Hepatocyte (in vitro differentiated cells): Measurements from ENCODE around the gene TOLLIP. TPM values are rescaled to one million over a fixed set of nuclear protein-coding genes. Genes with fewer than 3 reads are reported as not detected.
"Not testable (repeated sequence)": the region's sequence is repeated elsewhere in the genome, so short reads cannot be mapped to it uniquely, and the experiment has no call there.

Source experiments
- DNase-seq: peaks from one replicate; pipeline ENCODE4 v3.0.0-alpha.2; 2016; ENCODE audit warnings: low spot score
- H2AFZ ChIP-seq: fragments of 200-600 bp; sonication (generic); 2 replicates; pipeline ENCODE4 v1.6.0; 2016; ENCODE audit warnings: antibody characterized with exemption, mild to moderate bottlenecking
- H3K27ac ChIP-seq: fragments of 200-600 bp; sonication (generic); 2 replicates; pipeline ENCODE4 v1.5.1; 2016; ENCODE audit warnings: mild to moderate bottlenecking
- H3K27me3 ChIP-seq: fragments of 200-600 bp; sonication (generic); 2 replicates; pipeline ENCODE4 v1.6.1; 2016
- H3K36me3 ChIP-seq: fragments of 200-600 bp; sonication (generic); replicated peaks from 2 replicates; pipeline ENCODE4 v1.5.1; 2016; ENCODE audit warnings: low read depth; ENCODE audit not compliant: insufficient read depth
- H3K4me1 ChIP-seq: fragments of 200-600 bp; sonication (generic); 2 replicates; pipeline ENCODE4 v1.5.1; 2016; ENCODE audit warnings: mild to moderate bottlenecking, moderate library complexity; ENCODE audit not compliant: insufficient read depth
- H3K4me2 ChIP-seq: fragments of 200-600 bp; sonication (generic); 2 replicates; pipeline ENCODE4 v1.6.0; 2016
- H3K4me3 ChIP-seq: fragments of 200-600 bp; sonication (generic); 2 replicates; pipeline ENCODE4 v1.5.1; 2016; ENCODE audit warnings: mild to moderate bottlenecking
- H3K79me2 ChIP-seq: fragments of 200-600 bp; sonication (generic); 2 replicates; pipeline ENCODE4 v1.6.0; 2017; ENCODE audit warnings: mild to moderate bottlenecking
- H3K9me2 ChIP-seq: fragments of 200-600 bp; sonication (generic); replicated peaks from 2 replicates; pipeline ENCODE4 v1.6.0; 2017; ENCODE audit warnings: mild to moderate bottlenecking; ENCODE audit not compliant: insufficient read depth
- H3K9me3 ChIP-seq: fragments of 200-600 bp; sonication (generic); 2 replicates; pipeline ENCODE4 v1.5.1; 2016; ENCODE audit warnings: low read depth, mild to moderate bottlenecking
- H4K20me1 ChIP-seq: fragments of 200-600 bp; sonication (generic); 2 replicates; pipeline ENCODE4 v1.6.0; 2016; ENCODE audit warnings: mild to moderate bottlenecking; ENCODE audit not compliant: insufficient read depth, poor library complexity, severe bottlenecking
- CTCF ChIP-seq: fragments of 200-600 bp; sonication (generic); IDR thresholded peaks from 2 replicates; pipeline ENCODE4 v1.5.1; 2016; ENCODE audit warnings: antibody characterized with exemption, mild to moderate bottlenecking; ENCODE audit not compliant: poor library complexity
- EZH2 ChIP-seq: fragments of 200-600 bp; sonication (generic); IDR thresholded peaks from 2 replicates; pipeline ENCODE4 v1.6.1; 2016; ENCODE audit warnings: antibody characterized with exemption, mild to moderate bottlenecking, borderline replicate concordance
- EZH2phosphoT487 ChIP-seq: fragments of 200-600 bp; sonication (generic); IDR thresholded peaks from one replicate; pipeline ENCODE4 v1.6.1; 2018; ENCODE audit warnings: antibody characterized with exemption, mild to moderate bottlenecking, low read depth, moderate library complexity; ENCODE audit not compliant: unreplicated experiment, severe bottlenecking
- WGBS: methylation state at CpG from one replicate; pipeline ENCODE4 v1.1.6; 2016; ENCODE audit warnings: low lambda C conversion rate; ENCODE audit errors: missing lambda C conversion rate; 5-methylcytosine and 5-hydroxymethylcytosine counted together
- polyA plus RNA-seq: library from polyadenylated mRNA; unstranded; fragments of >200 nt; fragmentation: Nextera tagmentation; extraction: Ambion mirVana; gene quantifications from 2 replicates; pipeline ENCODE4 v1.2.1, GENCODE V29; 2016
- total RNA-seq: library from RNA; depleted of rRNA; stranded (reverse); fragments of >200 nt; gene quantifications from 2 replicates; pipeline ENCODE4 v1.2.3, GENCODE V29; 2014

The TOLLIP gene
- total and polyA plus RNA-seq, 2 experiments from 2014 or later, result 33.3 to 80.9 TPM

DNA sequence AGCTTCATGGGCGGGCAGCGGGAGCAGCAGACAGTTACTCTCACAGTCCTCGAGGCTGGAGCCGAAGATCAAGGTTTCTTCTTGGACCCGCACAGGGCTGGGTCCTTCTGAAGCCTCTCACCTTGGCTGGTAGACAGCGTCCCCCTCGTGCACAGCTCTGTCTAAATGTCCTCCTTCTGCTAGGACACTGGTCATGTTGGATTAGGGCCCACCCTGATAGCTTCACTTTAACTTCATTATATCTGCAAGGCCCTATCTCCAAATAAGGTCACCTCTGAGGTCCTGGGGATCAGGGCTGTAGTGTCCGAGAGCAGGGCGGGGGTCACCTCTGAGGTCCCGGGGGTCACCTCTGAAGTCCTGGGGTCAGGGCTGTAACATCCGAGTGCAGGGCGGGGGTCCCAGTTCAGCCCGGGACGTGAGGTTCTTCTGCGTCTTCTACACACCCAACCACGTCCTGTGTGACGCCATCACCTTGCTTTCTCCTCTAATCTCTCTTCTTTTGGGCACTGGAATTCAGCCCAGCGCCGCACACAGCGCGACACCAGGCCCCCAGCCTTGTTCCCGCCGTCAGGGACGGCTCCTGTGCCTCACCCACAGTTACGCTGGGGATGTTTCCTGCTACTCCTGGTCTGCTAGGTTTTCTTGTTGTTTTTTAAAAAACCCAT, 34.1 kb upstream of the TOLLIP start:
- Histone ChIP-seq H3K4me1 (no peaks in the 10 kb centered on the region), H4K20me1 (no peaks in the 10 kb centered on the region), H3K36me3 (no peaks in the 10 kb centered on the region), H2AFZ (no peak overlapping the region), H3K4me3 (no peak overlapping the region), H3K9me2 (no peaks in the 10 kb centered on the region), H3K9me3 (no peaks in the 10 kb centered on the region), H3K27me3 (no peaks in the 10 kb centered on the region), H3K79me2 (no peaks in the 10 kb centered on the region), H3K4me2 (no peak overlapping the region), H3K27ac (no peak overlapping the region)
- WGBS, result 92% methylated on average over 25 of the region's 25 CpGs
- DNase-seq, result no peak
- TF ChIP-seq EZH2phosphoT487 (no peak), EZH2 (no peak), CTCF (no peak)

GRCh38 chr11:1342946-1343345, 33.5 kb upstream of the TOLLIP start:
- TF ChIP-seq CTCF (no peak), EZH2 (no peak)
- H3K27me3 ChIP-seq, result no peaks in the 10 kb centered on the region
- H3K4me2 ChIP-seq, result no peak overlapping the region
- H3K36me3 ChIP-seq, result no peaks in the 10 kb centered on the region
- no peak for DNase-seq
- no peak overlapping the region for H2AFZ ChIP-seq
- no peaks in the 10 kb centered on the region for H4K20me1 ChIP-seq
- 96% methylated on average over 10 of the region's 10 CpGs for whole genome bisulfite sequencing
- no peaks in the 10 kb centered on the region for H3K79me2 ChIP-seq
- no peak overlapping the region for H3K27ac ChIP-seq
- no peaks in the 10 kb centered on the region for H3K4me1 ChIP-seq
- H3K4me3 ChIP-seq, result no peak overlapping the region
- H3K9me2 ChIP-seq, result no peaks in the 10 kb centered on the region
- no peaks in the 10 kb centered on the region for H3K9me3 ChIP-seq

- Histone ChIP-seq H4K20me1 (no peaks in the 10 kb centered on the region), H3K4me2 (no peak overlapping the region), H3K27ac (no peak overlapping the region), H3K27me3 (no peaks in the 10 kb centered on the region), H3K4me1 (no peaks in the 10 kb centered on the region), H3K79me2 (no peaks in the 10 kb centered on the region), H2AFZ (no peak overlapping the region), H3K9me2 (no peaks in the 10 kb centered on the region), H3K36me3 (no peaks in the 10 kb centered on the region), H3K4me3 (no peak overlapping the region), H3K9me3 (no peaks in the 10 kb centered on the region)
- 72% methylated on average over 15 of the region's 17 CpGs for WGBS
- no peak for DNase-seq
- TF ChIP-seq EZH2, result no peak
- no peak for TF ChIP-seq CTCF
- TF ChIP-seq EZH2phosphoT487, result no peak
Observed at GRCh38 chr11:1341928-1342524, 32.6 kb upstream of the TOLLIP start.

DNA sequence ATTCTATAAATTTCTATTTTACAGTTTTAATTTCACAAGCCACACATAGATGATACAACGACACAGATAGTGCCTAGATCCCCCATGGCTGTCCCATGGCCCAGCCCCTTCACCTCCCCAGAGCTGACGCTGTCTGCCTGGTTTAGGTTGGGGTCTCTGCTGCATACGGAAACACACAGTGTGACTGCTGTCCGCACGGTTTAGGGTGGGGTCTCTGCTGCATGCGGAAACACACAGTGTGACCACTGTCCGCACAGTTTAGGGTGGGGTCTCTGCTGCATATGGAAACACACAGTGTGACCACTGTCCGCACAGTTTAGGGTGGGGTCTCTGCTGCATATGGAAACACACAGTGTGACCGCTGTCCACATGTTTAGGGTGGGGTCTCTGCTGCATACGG, 31.8 kb upstream of the TOLLIP start:
- not testable (repeated sequence) for H3K79me2 ChIP-seq, DNase-seq, H3K4me1 ChIP-seq, H3K9me2 ChIP-seq, H3K4me2 ChIP-seq, H2AFZ ChIP-seq, H3K27me3 ChIP-seq, H3K27ac ChIP-seq, H3K36me3 ChIP-seq, H3K9me3 ChIP-seq, H3K4me3 ChIP-seq, H4K20me1 ChIP-seq
- 92% methylated on average over 10 of the region's 10 CpGs for WGBS
